K562 (cell line): Measurements from ENCODE around the gene SRL. TPM values are rescaled to one million over a fixed set of nuclear protein-coding genes. Genes with fewer than 3 reads are reported as not detected.

Experiments
- DACH1 ChIP-seq: fragments of 450-650 bp; IDR thresholded peaks from 2 replicates; pipeline ENCODE4 v1.6.1; 2018; ENCODE audit not compliant: partially characterized antibody
- E2F1 ChIP-seq: sonication (generic); formaldehyde crosslinking; IDR thresholded peaks from 2 replicates; pipeline ENCODE4 v1.8.1; 2023; ENCODE audit warnings: mild to moderate bottlenecking, missing genetic modification reagents, moderate library complexity
- ERF ChIP-seq: fragments of 450-650 bp; formaldehyde crosslinking; IDR thresholded peaks from 2 replicates; pipeline ENCODE4 v1.4.0; 2020; ENCODE audit warnings: mild to moderate bottlenecking, mixed read lengths
- ETV6 ChIP-seq, 3 experiments: fragments of 150-350 bp in 1 of 3; sonication (generic) in 1 of 3; formaldehyde crosslinking in 1 of 3; IDR thresholded peaks; 2 replicates each; pipeline versions ENCODE4 v1.6.1 to v1.8.0; 2014 to 2022; ENCODE audit warnings: borderline replicate concordance in 2 of 3, low read depth in 2 of 3, antibody characterized with exemption in 1 of 3, low read length in 1 of 3, mild to moderate bottlenecking in 1 of 3, missing genetic modification reagents in 1 of 3
- FOXK1 ChIP-seq: sonication (generic); formaldehyde crosslinking; IDR thresholded peaks from 2 replicates; pipeline ENCODE4 v1.8.0; 2022; ENCODE audit warnings: missing genetic modification reagents, mild to moderate bottlenecking, borderline replicate concordance
- FOXO4 ChIP-seq: fragments of 450-650 bp; formaldehyde crosslinking; IDR thresholded peaks from 2 replicates; pipeline ENCODE4 v1.4.0; 2020; ENCODE audit warnings: mild to moderate bottlenecking, moderate library complexity
- HDAC8 ChIP-seq: fragments of 450-650 bp; IDR thresholded peaks from 2 replicates; pipeline ENCODE4 v1.6.1; 2016; ENCODE audit warnings: mild to moderate bottlenecking, missing genetic modification characterization, moderate library complexity, missing compliant biosample characterization
- HNRNPUL1 ChIP-seq: fragments of 200-400 bp; formaldehyde crosslinking; IDR thresholded peaks from 2 replicates; pipeline ENCODE4 v1.6.1; 2017; ENCODE audit warnings: low read length
- KLF10 ChIP-seq: fragments of 250-450 bp; sonication (Bioruptor Pico); IDR thresholded peaks from 2 replicates; pipeline ENCODE4 v1.6.1; 2021; ENCODE audit warnings: matching md5 sums
- MCM2 ChIP-seq: fragments of 450-650 bp; IDR thresholded peaks from 2 replicates; pipeline ENCODE4 v1.6.1; 2017; ENCODE audit warnings: low read depth, mild to moderate bottlenecking
- NFE2L1 ChIP-seq: fragments of 450-650 bp; IDR thresholded peaks from 2 replicates; pipeline ENCODE4 v1.6.1; 2016; ENCODE audit warnings: missing genetic modification characterization, low read depth, mild to moderate bottlenecking, missing compliant biosample characterization, moderate library complexity, borderline replicate concordance
- POLR2AphosphoS2 ChIP-seq: IDR thresholded peaks from 2 replicates; pipeline ENCODE4 v1.6.1; 2012; ENCODE audit warnings: low read length, improper control_type of control experiment
- SMAD2 ChIP-seq: fragments of 150-350 bp; IDR thresholded peaks from 2 replicates; pipeline ENCODE4 v1.6.1; 2014; ENCODE audit warnings: low read depth, mild to moderate bottlenecking, low read length
- SMARCC2 ChIP-seq: fragments of 450-650 bp; IDR thresholded peaks from 2 replicates; pipeline ENCODE4 v1.6.1; 2017; ENCODE audit warnings: antibody characterized with exemption, moderate library complexity, mild to moderate bottlenecking, low read depth
- SNIP1 ChIP-seq: fragments of 450-650 bp; IDR thresholded peaks from 2 replicates; pipeline ENCODE4 v1.7.1; 2017; ENCODE audit warnings: low read depth, mild to moderate bottlenecking
- SNRNP70 ChIP-seq: fragments of 200-400 bp; formaldehyde crosslinking; optimal IDR thresholded peaks from 2 replicates; pipeline ENCODE3; 2017; ENCODE audit warnings: low read depth, low read length
- TCF3 ChIP-seq: sonication (generic); formaldehyde crosslinking; IDR thresholded peaks from 2 replicates; pipeline ENCODE4 v1.4.0; 2020; ENCODE audit warnings: mild to moderate bottlenecking, missing genetic modification reagents
- ZFX ChIP-seq: sonication (generic); formaldehyde crosslinking; IDR thresholded peaks from 2 replicates; pipeline ENCODE4 v1.8.0; 2022; ENCODE audit warnings: mild to moderate bottlenecking, missing genetic modification reagents, moderate library complexity
- ZNF217 ChIP-seq: sonication (generic); formaldehyde crosslinking; IDR thresholded peaks from 2 replicates; pipeline ENCODE4 v1.8.0; 2022; ENCODE audit warnings: mild to moderate bottlenecking, missing genetic modification reagents
- ZNF436 ChIP-seq: fragments of 250-450, 450-650 bp; sonication (Bioruptor Pico); formaldehyde crosslinking; IDR thresholded peaks from 2 replicates; pipeline ENCODE4 v1.7.0; 2020; ENCODE audit warnings: mild to moderate bottlenecking
- ZNF511 ChIP-seq: sonication (generic); formaldehyde crosslinking; IDR thresholded peaks from 2 replicates; pipeline ENCODE4 v1.8.0; 2022; ENCODE audit warnings: mild to moderate bottlenecking, missing genetic modification reagents
- ZNF655 ChIP-seq: fragments of 250-450 bp; sonication (Bioruptor Pico); IDR thresholded peaks from 2 replicates; pipeline ENCODE4 v1.5.0; 2021
- polyA plus RNA-seq, 8 experiments: library from polyadenylated mRNA; depleted of rRNA in 4 of 8; stranded (reverse) in 5 of 8; unstranded in 3 of 8; fragments of >200 nt; fragmentation: Nextera tagmentation in 2 of 8; fragmentation: Illumina TruSeq in 1 of 8; extraction: Ambion mirVana in 2 of 8; extraction: Trizol in 1 of 8; gene quantifications; 2 replicates each; pipeline versions ENCODE4 v1.2.1 to v1.2.3, GENCODE V29; 2011 to 2014; ENCODE audit warnings: inconsistent platforms in 1 of 8, missing spikeins in 1 of 8
- total RNA-seq, 7 experiments: library from RNA; depleted of rRNA in 6 of 7; stranded (reverse); fragments of >200 nt in 6 of 7; fragmentation: Illumina TruSeq in 2 of 7; extraction: Trizol in 2 of 7; gene quantifications; 2 replicates each; pipeline versions ENCODE4 v1.2.1 to v1.2.3, GENCODE V29; 2011 to 2021; ENCODE audit warnings: low replicate concordance in 1 of 7
- TF ChIP-seq, protein P1 (sequence below): sonication (generic); formaldehyde crosslinking; IDR thresholded peaks from 2 replicates; pipeline ENCODE4 v1.9.0; 2022; ENCODE audit warnings: mild to moderate bottlenecking, missing genetic modification reagents

SRL gene
- total and polyA plus RNA-seq, 9 of the 15 experiments (the other 6 are each of a cell fraction or from before 2014, with no cell fraction given), result 0.01 TPM; not detected in 8

- TF ChIP-seq FOXK1 (CRISPR knock-in tag), result 0 out of 2 replicates have a peak, but pooled peaks have one; percentile 29
- TF ChIP-seq ZFX, result no peak
- TF ChIP-seq POLR2AphosphoS2, result 0 out of 2 replicates have a peak, but pooled peaks have one; percentile 49
- TF ChIP-seq ZNF511 (CRISPR knock-in tag), result no peak
- TF ChIP-seq DACH1, result no peak
- TF ChIP-seq HNRNPUL1, result no peak
- TF ChIP-seq SNIP1, result no peak
- no peak for TF ChIP-seq SMARCC2
- TF ChIP-seq SMAD2, result no peak
- TF ChIP-seq E2F1 (CRISPR knock-in tag), result no peak
- no peak for TF ChIP-seq ZNF655 (CRISPR knock-in tag)
- TF ChIP-seq ERF (CRISPR knock-in tag), result no peak
- TF ChIP-seq SNRNP70, result no peak
- 0 out of 2 replicates have a peak, but pooled peaks have one; percentile 5 for TF ChIP-seq FOXO4 (CRISPR knock-in tag)
- TF ChIP-seq, protein P1, sequence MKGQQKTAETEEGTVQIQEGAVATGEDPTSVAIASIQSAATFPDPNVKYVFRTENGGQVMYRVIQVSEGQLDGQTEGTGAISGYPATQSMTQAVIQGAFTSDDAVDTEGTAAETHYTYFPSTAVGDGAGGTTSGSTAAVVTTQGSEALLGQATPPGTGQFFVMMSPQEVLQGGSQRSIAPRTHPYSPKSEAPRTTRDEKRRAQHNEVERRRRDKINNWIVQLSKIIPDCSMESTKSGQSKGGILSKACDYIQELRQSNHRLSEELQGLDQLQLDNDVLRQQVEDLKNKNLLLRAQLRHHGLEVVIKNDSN (CRISPR knock-in tag), result peak; percentile 78
- TF ChIP-seq ZNF217 (CRISPR knock-in tag), result no peak
- TF ChIP-seq HDAC8 (tag), result 0 out of 2 replicates have a peak, but pooled peaks have one; percentile 48
- no peak for TF ChIP-seq TCF3 (CRISPR knock-in tag)
- TF ChIP-seq NFE2L1 (tag), result no peak
- TF ChIP-seq MCM2, result no peak
- no peak for TF ChIP-seq ZNF436 (CRISPR knock-in tag)
- no peak for TF ChIP-seq KLF10 (CRISPR knock-in tag)
- TF ChIP-seq ETV6 (IDR thresholded peaks at IDR 0.05; ENCODE audit: borderline replicate concordance in 1 of 2, low read depth in 2 of 2, low read length in 1 of 2), result no peak
- TF ChIP-seq ETV6 (CRISPR knock-in tag; IDR thresholded peaks at IDR 0.05; ENCODE audit: borderline replicate concordance), result no peak
Observed at GRCh38 chr16:4244254-4245076, 2.6 kb upstream of the SRL start (continued).
